Measurements from ENCODE around the gene SLC6A1.

DNA sequence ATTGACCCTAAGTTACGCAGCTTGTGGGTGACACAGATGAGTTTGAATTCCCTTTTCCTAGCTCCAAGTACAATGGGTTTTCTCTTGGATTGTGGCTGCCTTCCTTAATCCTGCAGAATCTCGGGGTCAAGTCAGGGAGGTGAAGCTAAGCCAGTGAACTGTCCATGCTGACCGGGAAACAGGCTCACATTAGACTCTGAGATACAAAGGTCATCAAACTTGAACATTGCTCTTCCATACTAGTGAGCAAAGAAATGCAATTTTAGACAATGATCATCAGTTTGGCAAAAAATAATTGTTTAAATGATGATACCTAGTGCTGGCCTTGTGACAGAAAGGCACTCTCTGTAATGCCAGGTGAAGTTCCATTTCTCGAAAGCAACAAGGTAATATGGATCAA, 31.6 kb downstream of the SLC6A1 start:
- TF ChIP-seq, protein P1, sequence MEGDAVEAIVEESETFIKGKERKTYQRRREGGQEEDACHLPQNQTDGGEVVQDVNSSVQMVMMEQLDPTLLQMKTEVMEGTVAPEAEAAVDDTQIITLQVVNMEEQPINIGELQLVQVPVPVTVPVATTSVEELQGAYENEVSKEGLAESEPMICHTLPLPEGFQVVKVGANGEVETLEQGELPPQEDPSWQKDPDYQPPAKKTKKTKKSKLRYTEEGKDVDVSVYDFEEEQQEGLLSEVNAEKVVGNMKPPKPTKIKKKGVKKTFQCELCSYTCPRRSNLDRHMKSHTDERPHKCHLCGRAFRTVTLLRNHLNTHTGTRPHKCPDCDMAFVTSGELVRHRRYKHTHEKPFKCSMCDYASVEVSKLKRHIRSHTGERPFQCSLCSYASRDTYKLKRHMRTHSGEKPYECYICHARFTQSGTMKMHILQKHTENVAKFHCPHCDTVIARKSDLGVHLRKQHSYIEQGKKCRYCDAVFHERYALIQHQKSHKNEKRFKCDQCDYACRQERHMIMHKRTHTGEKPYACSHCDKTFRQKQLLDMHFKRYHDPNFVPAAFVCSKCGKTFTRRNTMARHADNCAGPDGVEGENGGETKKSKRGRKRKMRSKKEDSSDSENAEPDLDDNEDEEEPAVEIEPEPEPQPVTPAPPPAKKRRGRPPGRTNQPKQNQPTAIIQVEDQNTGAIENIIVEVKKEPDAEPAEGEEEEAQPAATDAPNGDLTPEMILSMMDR (conservative IDR thresholded peaks at IDR 0.05; ENCODE audit: low read depth, low read length): no peak
- TF ChIP-seq RFX5 (IDR thresholded peaks at IDR 0.05; ENCODE audit: low read depth, low read length) (no peak), POLR2A (IDR thresholded peaks at IDR 0.05; ENCODE audit: low read depth, low read length) (no peak), MAFK (IDR thresholded peaks at IDR 0.05; ENCODE audit: low read depth, low read length) (no peak), SMC3 (IDR thresholded peaks at IDR 0.05; ENCODE audit: low read depth, low read length) (no peak), RAD21 (IDR thresholded peaks at IDR 0.05; ENCODE audit: low read length) (no peak), CEBPB (IDR thresholded peaks at IDR 0.05; ENCODE audit: low read depth, low read length) (no peak)

All from IMR-90 (cell line).